Psoas muscle (tissue), 8 donors: ENCODE results near the gene SEPTIN2. TPM values are rescaled to one million over a fixed set of nuclear protein-coding genes. Genes with fewer than 3 reads are reported as not detected.

Source experiments
- ATAC-seq, 4 donors: fragments of 200-7000 bp; cut with Tn5 transposase; one replicate each; pipeline ENCODE4 v1.9.1; 2020; ENCODE audit warnings: moderate library complexity in 3 of 4, mild to moderate bottlenecking in 2 of 4
- DNase-seq, 2 donors: peaks; one replicate each; pipeline ENCODE4 v3.0.0-alpha.2; 2020
- H3K27ac ChIP-seq: fragments of 200-600 bp; one replicate; pipeline ENCODE4 v1.8.0; 2022
- H3K27me3 ChIP-seq, 3 donors: fragments of 200-600 bp in 1 of 3; one replicate each; pipeline versions ENCODE4 v1.6.1 to v1.8.0; 2013 to 2022; ENCODE audit warnings: low read length in 2 of 3, mild to moderate bottlenecking in 2 of 3, moderate library complexity in 1 of 3; ENCODE audit not compliant: insufficient read depth in 3 of 3
- H3K36me3 ChIP-seq, 2 donors: fragments of 200-600 bp in 1 of 2; one replicate each; pipeline versions ENCODE4 v1.6.1 to v1.8.0; 2013 to 2022; ENCODE audit warnings: low read depth in 1 of 2, mild to moderate bottlenecking in 1 of 2, moderate library complexity in 1 of 2; ENCODE audit not compliant: insufficient read depth in 1 of 2
- H3K4me1 ChIP-seq: fragments of 200-600 bp; one replicate; pipeline ENCODE4 v1.8.0; 2022
- H3K4me3 ChIP-seq: fragments of 200-600 bp; one replicate; pipeline ENCODE4 v1.8.0; 2022; ENCODE audit warnings: mild to moderate bottlenecking
- H3K9me3 ChIP-seq: fragments of 200-600 bp; one replicate; pipeline ENCODE4 v1.8.0; 2022
- CTCF ChIP-seq: fragments of 200-600 bp; IDR thresholded peaks from one replicate; pipeline ENCODE4 v1.8.0; 2022; ENCODE audit warnings: antibody characterized with exemption
- WGBS, 3 donors: extraction: QIAGEN DNeasy Blood & Tissue Kit; methylation state at CpG; one replicate each; pipeline versions ENCODE4 v1.1.6 to v1.1.7; 2013; 5-methylcytosine and 5-hydroxymethylcytosine counted together
- intact Hi-C, 2 donors: fragments of 100-400 bp; cut with DNase I; formaldehyde crosslinking; loops; one replicate each; pipeline versions ENCODE4 v1.11.0 to v1.14.2; 2022
- polyA plus RNA-seq, 3 donors: library from polyadenylated mRNA; stranded (reverse); fragments of 200-250 nt; gene quantifications; one replicate each; pipeline ENCODE4 v1.2.3, GENCODE V29; 2013
- total RNA-seq, 4 donors: library from RNA; stranded (reverse); fragmentation: NEBNext Ultra II Directional in 2 of 4; extraction: Animal tissue kit (Norgen Biotek cat#: 25700) in 2 of 4; gene quantifications; one replicate each; pipeline versions ENCODE4 v1.2.1 to v1.2.4, GENCODE V29; 2021 to 2023
- donor health status: healthy with polysubstance abuse.
- donor health status: DM: no; HTN: no; CAD: no; lungs with moderate emphysema.
- donor health status: Bipolar disorder and iron deficiency.
- donor health status: healthy.
- donor health status: DM: yes; HTN: yes; CAD: no.
- donor health status: DM: no; HTN: no; CAD: no.
- donor health status: DM: no; HTN: no; CAD: no.
- donor health status: DM: yes; HTN: yes; CAD: no.

SEPTIN2 gene
- total and polyA plus RNA-seq, 7 donors = 68.8 to 161 (median 122) TPM

GRCh38 chr2:241282555-241282954 lies 33.2 kb upstream of the SEPTIN2 start:
- H3K4me1 ChIP-seq = peaks cover 13% of the 10 kb centered on the region
- 69 to 72% (median 69%) methylated on average over 5 of the region's 5 CpGs for WGBS, 3 donors
- no peaks in the 10 kb centered on the region for H3K9me3 ChIP-seq
- intact Hi-C loops = no loop called here
- H3K27me3 ChIP-seq = no peaks in the 10 kb centered on the region
- TF ChIP-seq CTCF = no peak
- ATAC-seq = no peak
- H3K27ac ChIP-seq = no peak overlapping the region
- no peaks in the 10 kb centered on the region for H3K36me3 ChIP-seq
- H3K4me3 ChIP-seq = no peak overlapping the region
- DNase-seq = no peak

GRCh38 chr2:241285596-241285995 lies 30.1 kb upstream of the SEPTIN2 start:
- no peak overlapping the region for H3K27ac ChIP-seq
- WGBS, 3 donors = 83 to 100% (median 98%) methylated on average over 1 of the region's 1 CpG
- peaks cover 10% of the 10 kb centered on the region for H3K4me1 ChIP-seq
- no peak for ATAC-seq
- no peaks in the 10 kb centered on the region for H3K36me3 ChIP-seq
- no peak for DNase-seq
- H3K27me3 ChIP-seq = no peaks in the 10 kb centered on the region
- no peak for TF ChIP-seq CTCF
- H3K4me3 ChIP-seq = no peak overlapping the region
- H3K9me3 ChIP-seq = no peaks in the 10 kb centered on the region
- intact Hi-C loops = no loop called here

GRCh38 chr2:241286348-241287090 lies 29.2 kb upstream of the SEPTIN2 start:
- no peak for TF ChIP-seq CTCF
- H3K9me3 ChIP-seq = no peaks in the 10 kb centered on the region
- intact Hi-C loops = no loop called here
- ATAC-seq (no peak), DNase-seq (no peak)
- no peak overlapping the region for H3K4me3 ChIP-seq
- no peak overlapping the region for H3K27ac ChIP-seq
- H3K4me1 ChIP-seq = peaks cover 9% of the 10 kb centered on the region
- no peaks in the 10 kb centered on the region for H3K27me3 ChIP-seq
- H3K36me3 ChIP-seq = no peaks in the 10 kb centered on the region
- 89 to 91% (median 91%) methylated on average over 9 of the region's 9 CpGs for WGBS, 3 donors

- no peak overlapping the region for H3K27ac ChIP-seq
- H3K4me1 ChIP-seq = peaks cover 17% of the 10 kb centered on the region
- ATAC-seq (peak in 2 of 4 donors; percentile 32 to 34), DNase-seq (no peak)
- 88 to 90% (median 89%) methylated on average over 3 of the region's 3 CpGs for WGBS, 3 donors
- H3K9me3 ChIP-seq = no peaks in the 10 kb centered on the region
- no peak for TF ChIP-seq CTCF
- H3K36me3 ChIP-seq = no peaks in the 10 kb centered on the region
- intact Hi-C loops = no loop called here
- H3K27me3 ChIP-seq = no peaks in the 10 kb centered on the region
- no peak overlapping the region for H3K4me3 ChIP-seq
Measured at GRCh38 chr2:241288324-241288888, 27.3 kb upstream of the SEPTIN2 start.
